H1 (cell line): ENCODE measurements around the gene FBXW8. TPM values are rescaled to one million over a fixed set of nuclear protein-coding genes. Genes with fewer than 3 reads are reported as not detected.

Experiments
- CTCF ChIA-PET: fragments of 300-600 bp; sonication (Branson Sonifier 250); formaldehyde crosslinking; loops from one replicate; lab custom pipeline; 2021; ENCODE audit not compliant: partially characterized antibody; lab: Charles Lee
- POLR2A ChIA-PET: fragments of 300-600 bp; sonication (Branson Sonifier 250); formaldehyde crosslinking; loops from one replicate; lab custom pipeline; 2021; ENCODE audit warnings: inconsistent platforms; ENCODE audit not compliant: partially characterized antibody; lab: Charles Lee
- DNase-seq, 2 experiments: peaks; one replicate each; pipeline versions ENCODE4 v3.0.0 to v3.0.0-alpha.2; 2010 to 2022; ENCODE audit warnings: low spot score in 2 of 2, low read depth in 1 of 2, mixed read lengths in 1 of 2
- FAIRE-seq: peaks from 2 replicates; lab custom pipeline; 2011; peaks lifted over from hg19 to GRCh38; lab: Jason Lieb, UNC
- H2AFZ ChIP-seq: 2 replicates; pipeline ENCODE4 v1.8.1; 2012; ENCODE audit warnings: low read length, inconsistent platforms
- H2AK5ac ChIP-seq: 2 replicates; pipeline ENCODE4 v1.6.1; 2013; ENCODE audit warnings: low read depth, low read length
- H2BK120ac ChIP-seq: replicated peaks from 2 replicates; pipeline ENCODE3; 2013; ENCODE audit warnings: low read depth, low read length, inconsistent platforms
- H2BK12ac ChIP-seq: 2 replicates; pipeline ENCODE4 v1.6.1; 2013; ENCODE audit warnings: low read depth, low read length
- H2BK15ac ChIP-seq: 2 replicates; pipeline ENCODE4 v1.6.1; 2013; ENCODE audit warnings: low read length
- H2BK20ac ChIP-seq: 2 replicates; pipeline ENCODE4 v1.6.1; 2013; ENCODE audit warnings: low read length
- H2BK5ac ChIP-seq: 2 replicates; pipeline ENCODE4 v1.6.1; 2013; ENCODE audit warnings: low read depth, low read length
- H3K14ac ChIP-seq: 2 replicates; pipeline ENCODE4 v1.6.1; 2013; ENCODE audit warnings: inconsistent platforms; ENCODE audit not compliant: insufficient read length
- H3K18ac ChIP-seq: 2 replicates; pipeline ENCODE4 v1.6.1; 2013; ENCODE audit warnings: low read length; ENCODE audit errors: extremely low read depth
- H3K23ac ChIP-seq: 2 replicates; pipeline ENCODE4 v1.6.1; 2013; ENCODE audit warnings: inconsistent platforms; ENCODE audit not compliant: insufficient read length
- H3K23me2 ChIP-seq: 2 replicates; pipeline ENCODE4 v1.6.1; 2013; ENCODE audit warnings: low read depth, low read length
- H3K27ac ChIP-seq: 2 replicates; pipeline ENCODE4 v1.6.1; 2011; ENCODE audit warnings: low read depth, low read length, inconsistent platforms
- H3K27me3 ChIP-seq, 4 experiments: replicated peaks in 1 of 4; 1 replicate in 1 of 4; 2 replicates in 3 of 4; pipeline versions ENCODE4 v1.6.1 to v1.8.1; 2011 to 2013; ENCODE audit warnings: low read length in 3 of 4, mild to moderate bottlenecking in 3 of 4, inconsistent platforms in 2 of 4, mixed read lengths in 2 of 4, moderate library complexity in 1 of 4; ENCODE audit not compliant: control insufficient read depth in 3 of 4, insufficient read depth in 3 of 4; ENCODE audit errors: extremely low read depth in 1 of 4
- H3K36me3 ChIP-seq, 4 experiments: 2 replicates each; pipeline versions ENCODE4 v1.6.1 to v1.8.1; 2011 to 2013; ENCODE audit warnings: mild to moderate bottlenecking in 4 of 4, low read length in 3 of 4, moderate library complexity in 2 of 4, control low read depth in 1 of 4, inconsistent platforms in 1 of 4; ENCODE audit not compliant: insufficient read depth in 4 of 4, control insufficient read depth in 2 of 4
- H3K4ac ChIP-seq: replicated peaks from 2 replicates; pipeline ENCODE3; 2013; ENCODE audit warnings: low read length, low read depth, mixed read lengths, inconsistent platforms; ENCODE audit not compliant: insufficient read length
- H3K4me1 ChIP-seq, 4 experiments: replicated peaks in 1 of 4; 1 replicate in 1 of 4; 2 replicates in 3 of 4; pipeline versions ENCODE4 v1.6.1 to v1.8.1; 2011 to 2013; ENCODE audit warnings: low read length in 3 of 4, inconsistent platforms in 2 of 4, mixed read lengths in 1 of 4; ENCODE audit not compliant: insufficient read depth in 4 of 4, control insufficient read depth in 3 of 4
- H3K4me2 ChIP-seq, 2 experiments: 2 replicates each; pipeline versions ENCODE4 v1.6.1 to v1.8.1; 2011 to 2013; ENCODE audit warnings: low read depth in 2 of 2, low read length in 2 of 2, control low read depth in 1 of 2, inconsistent platforms in 1 of 2, mild to moderate bottlenecking in 1 of 2; ENCODE audit not compliant: insufficient read depth in 1 of 2
- H3K4me3 ChIP-seq, 4 experiments: fragments of 200-600, 300-600 bp in 1 of 4; sonication (generic), shearing (Covaris generic), sonication (Bioruptor Twin) in 1 of 4; 2 replicates each; pipeline versions ENCODE4 v1.5.1 to v1.8.1; 2011 to 2016; ENCODE audit warnings: low read length in 4 of 4, low read depth in 3 of 4, control low read depth in 2 of 4, inconsistent platforms in 2 of 4, mild to moderate bottlenecking in 2 of 4, mixed read lengths in 1 of 4, moderate library complexity in 1 of 4; ENCODE audit not compliant: insufficient read depth in 2 of 4; ENCODE audit errors: extremely low read depth in 1 of 4
- H3K56ac ChIP-seq: replicated peaks from 2 replicates; pipeline ENCODE3; 2013; ENCODE audit warnings: low read depth, mild to moderate bottlenecking, mixed read lengths, low read length, inconsistent platforms; ENCODE audit not compliant: insufficient read length
- H3K79me1 ChIP-seq: 2 replicates; pipeline ENCODE4 v1.6.1; 2013; ENCODE audit warnings: low read depth, low read length, control low read depth
- H3K79me2 ChIP-seq, 2 experiments: 2 replicates each; pipeline versions ENCODE4 v1.6.1 to v1.8.1; 2012 to 2013; ENCODE audit warnings: low read length in 2 of 2, mild to moderate bottlenecking in 2 of 2, inconsistent platforms in 1 of 2; ENCODE audit not compliant: insufficient read depth in 2 of 2, control insufficient read depth in 1 of 2
- H3K9ac ChIP-seq, 4 experiments: replicated peaks in 1 of 4; 1 replicate in 1 of 4; 2 replicates in 3 of 4; pipeline versions ENCODE4 v1.6.1 to v1.8.1; 2011 to 2013; ENCODE audit warnings: low read depth in 3 of 4, low read length in 3 of 4, control low read depth in 2 of 4, mild to moderate bottlenecking in 2 of 4, moderate library complexity in 2 of 4, inconsistent platforms in 1 of 4; ENCODE audit errors: extremely low read depth in 1 of 4
- H3K9me3 ChIP-seq, 2 experiments: 2 replicates each; pipeline versions ENCODE4 v1.6.1 to v1.8.1; 2012 to 2013; ENCODE audit warnings: mild to moderate bottlenecking in 2 of 2, moderate library complexity in 2 of 2, control low read depth in 1 of 2, inconsistent platforms in 1 of 2, low read depth in 1 of 2, low read length in 1 of 2, mixed read lengths in 1 of 2; ENCODE audit not compliant: insufficient read depth in 2 of 2
- H4K20me1 ChIP-seq, 2 experiments: replicated peaks in 1 of 2; 2 replicates each; pipeline versions ENCODE3 to v1.8.1; 2011 to 2013; ENCODE audit warnings: inconsistent platforms in 2 of 2, low read length in 2 of 2, mild to moderate bottlenecking in 1 of 2; ENCODE audit not compliant: insufficient read depth in 2 of 2, control insufficient read depth in 1 of 2
- H4K5ac ChIP-seq: 2 replicates; pipeline ENCODE4 v1.6.1; 2013; ENCODE audit warnings: low read length, low read depth, mixed read lengths, inconsistent platforms; ENCODE audit not compliant: insufficient read length
- H4K8ac ChIP-seq: 2 replicates; pipeline ENCODE4 v1.8.0; 2013; ENCODE audit warnings: mild to moderate bottlenecking, moderate library complexity, low read length, inconsistent platforms; ENCODE audit not compliant: insufficient read depth; ENCODE audit errors: extremely low read depth
- H4K91ac ChIP-seq: replicated peaks from 2 replicates; pipeline ENCODE3; 2013; ENCODE audit warnings: low read length, mixed read lengths, inconsistent platforms; ENCODE audit not compliant: insufficient read length
- CREB1 ChIP-seq: IDR thresholded peaks from 2 replicates; pipeline ENCODE4 v1.6.1; 2012; ENCODE audit warnings: inconsistent platforms
- EGR1 ChIP-seq: IDR thresholded peaks from 2 replicates; pipeline ENCODE4 v1.6.1; 2011; ENCODE audit warnings: low read depth, low read length, borderline replicate concordance
- EP300 ChIP-seq, 2 experiments: IDR thresholded peaks; 1 replicate in 1 of 2; 2 replicates in 1 of 2; pipeline ENCODE4 v1.6.1; 2011 to 2012; ENCODE audit warnings: low read depth in 2 of 2, low read length in 2 of 2, mild to moderate bottlenecking in 2 of 2, borderline replicate concordance in 1 of 2, inconsistent platforms in 1 of 2, moderate library complexity in 1 of 2
- KDM1A ChIP-seq: fragments of 200-600, 300-600 bp; sonication (generic); IDR thresholded peaks from 2 replicates; pipeline ENCODE4 v1.7.1; 2016; ENCODE audit warnings: mild to moderate bottlenecking, low read length, borderline replicate concordance
- KDM5A ChIP-seq: fragments of 200-600 bp; IDR thresholded peaks from 2 replicates; pipeline ENCODE4 v1.7.1; 2012; ENCODE audit warnings: mild to moderate bottlenecking, low read length, inconsistent platforms, mixed read lengths
- SP2 ChIP-seq: IDR thresholded peaks from 2 replicates; pipeline ENCODE4 v1.6.1; 2012; ENCODE audit warnings: mild to moderate bottlenecking, low read length, inconsistent platforms
- SP4 ChIP-seq: IDR thresholded peaks from 2 replicates; pipeline ENCODE4 v1.6.1; 2012; ENCODE audit warnings: low read length, inconsistent platforms
- TAF1 ChIP-seq: IDR thresholded peaks from 2 replicates; pipeline ENCODE4 v1.6.1; 2011; ENCODE audit warnings: mild to moderate bottlenecking, low read depth, low read length
- TEAD4 ChIP-seq: IDR thresholded peaks from 2 replicates; pipeline ENCODE4 v1.6.1; 2012; ENCODE audit warnings: low read depth, low read length, inconsistent platforms, mixed read lengths
- YY1 ChIP-seq: IDR thresholded peaks from 2 replicates; pipeline ENCODE4 v1.6.1; 2011; ENCODE audit warnings: low read depth, mild to moderate bottlenecking, low read length
- WGBS, 2 experiments: shearing (Covaris generic) in 1 of 2; methylation state at CpG; one replicate each; pipeline versions ENCODE4 v1.1.6 to v1.1.7; 2013 to 2015; ENCODE audit warnings: low lambda C conversion rate in 2 of 2, mixed read lengths in 2 of 2, inconsistent platforms in 1 of 2, low coverage in 1 of 2, missing lambda C conversion rate in 1 of 2; ENCODE audit not compliant: insufficient replicate concordance in 2 of 2, insufficient coverage in 1 of 2, insufficient read length in 1 of 2; ENCODE audit errors: extremely low coverage in 1 of 2, missing lambda C conversion rate in 1 of 2; 5-methylcytosine and 5-hydroxymethylcytosine counted together
- polyA plus RNA-seq, 7 experiments: library from polyadenylated mRNA; depleted of rRNA in 3 of 7; stranded (reverse) in 5 of 7; unstranded in 2 of 7; fragments of >200 nt in 5 of 7; fragments of 200-250 nt in 2 of 7; gene quantifications; 1 replicate in 5 of 7; 2 replicates in 1 of 7; 4 replicates in 1 of 7; pipeline versions ENCODE4 v1.2.1 to v1.2.3, GENCODE V29; 2011 to 2013; ENCODE audit warnings: missing spikeins in 2 of 7, mixed read lengths in 2 of 7
- total RNA-seq: library from RNA; stranded (reverse); fragmentation: NEBNext Ultra II Directional; extraction: Animal tissue kit (Norgen Biotek cat#: 25700); gene quantifications from 2 replicates; pipeline ENCODE4 v1.2.1, GENCODE V29; 2021
- TF ChIP-seq, protein P1 (sequence below), 3 experiments: IDR thresholded peaks; 1 replicate in 2 of 3; 2 replicates in 1 of 3; pipeline versions ENCODE4 v1.5.1 to v1.6.1; 2011; ENCODE audit warnings: low read length in 3 of 3, mild to moderate bottlenecking in 3 of 3, inconsistent platforms in 2 of 3, low read depth in 1 of 3, moderate library complexity in 1 of 3; ENCODE audit not compliant: insufficient read depth in 1 of 3; ENCODE audit errors: control extremely low read depth in 1 of 3

Gene FBXW8
- total and polyA plus RNA-seq, 2 of the 8 experiments (the other 6 are each of a cell fraction or from before 2014, with no cell fraction given), result 15.8 to 16.0 TPM

DNA sequence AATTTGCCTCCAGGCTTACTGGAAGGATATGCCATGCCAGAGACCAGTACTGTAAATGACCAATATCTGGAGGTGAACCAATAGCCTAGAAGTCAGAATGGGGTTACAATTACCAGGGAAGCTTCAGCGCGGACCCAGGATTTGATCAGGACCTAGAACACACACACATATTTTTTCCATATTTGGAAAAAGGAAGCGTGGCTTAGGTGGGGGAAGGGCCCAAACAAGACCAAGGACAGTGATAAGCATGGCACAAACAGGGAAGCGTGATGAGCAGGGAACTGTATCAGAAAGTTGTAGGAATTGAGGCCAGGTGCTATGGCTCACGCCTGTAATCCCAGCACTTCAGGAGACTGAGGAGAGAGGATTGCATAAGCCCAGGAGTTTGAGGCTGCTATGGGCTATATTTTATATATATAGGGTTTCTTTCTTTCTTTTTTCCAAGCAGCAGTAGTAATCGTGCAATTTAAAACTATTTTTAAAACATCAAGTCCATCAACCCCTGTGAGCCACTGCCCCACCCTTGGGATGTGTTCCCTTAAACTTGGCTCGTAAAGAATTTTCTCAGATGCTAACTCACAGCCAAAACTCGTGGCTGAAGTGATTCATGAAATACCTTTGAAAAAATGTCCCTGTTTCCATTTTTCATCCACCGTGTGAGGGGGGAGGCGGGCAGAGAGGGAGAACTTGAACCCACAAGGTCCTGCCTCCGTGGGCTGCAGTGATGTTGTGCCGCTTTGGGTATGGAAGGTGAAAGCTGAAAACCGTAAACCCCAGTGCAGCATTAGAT lies 46.2 kb upstream of the FBXW8 start:
- Histone ChIP-seq H3K27ac (no peak overlapping the region), H3K23me2 (no peaks in the 10 kb centered on the region), H3K18ac (no peak overlapping the region), H2BK5ac (no peak overlapping the region), H3K4me2 (no peak overlapping the region), H3K56ac (no peak overlapping the region), H4K5ac (no peak overlapping the region), H3K9me3 (no peaks in the 10 kb centered on the region), H4K91ac (no peak overlapping the region), H3K79me2 (no peaks in the 10 kb centered on the region), H3K9ac (no peak overlapping the region), H2BK120ac (no peak overlapping the region), H2BK20ac (0 out of 2 replicates have a peak overlapping the region, but pooled peaks have one; percentile 43), H3K4ac (no peak overlapping the region), H2AFZ (no peak overlapping the region), H4K8ac (no peak overlapping the region), H3K27me3 (no peaks in the 10 kb centered on the region), H3K79me1 (no peaks in the 10 kb centered on the region), H3K4me3 (no peak overlapping the region; a peak in 1 of 8 replicates), H2BK15ac (no peak overlapping the region), H2AK5ac (no peak overlapping the region; the same call in 1 of the 2 replicates), H3K36me3 (no peaks in the 10 kb centered on the region), H3K4me1 (no peaks in the 10 kb centered on the region; a peak in 1 of 7 replicates), H3K14ac (no peak overlapping the region), H3K23ac (no peak overlapping the region), H4K20me1 (peaks cover 0 to 2% of the 10 kb centered on the region in 2 experiments), H2BK12ac (no peak overlapping the region)
- FAIRE-seq (no peak), DNase-seq (no peak)
- WGBS, 2 experiments, result 89% methylated on average over 13 of the region's 13 CpGs; no CpG with 5 or more reads in 1 of the 2 experiments
- POLR2A ChIA-PET, result no interaction called here
- CTCF ChIA-PET, result interaction anchor here (1.0 to 3.3 kb wide), 6 partner anchors 8 to 208 kb away, joined by 3 to 39 read pairs (median 6); no protein-coding TSS in a partner anchor
- TF ChIP-seq, protein P1, sequence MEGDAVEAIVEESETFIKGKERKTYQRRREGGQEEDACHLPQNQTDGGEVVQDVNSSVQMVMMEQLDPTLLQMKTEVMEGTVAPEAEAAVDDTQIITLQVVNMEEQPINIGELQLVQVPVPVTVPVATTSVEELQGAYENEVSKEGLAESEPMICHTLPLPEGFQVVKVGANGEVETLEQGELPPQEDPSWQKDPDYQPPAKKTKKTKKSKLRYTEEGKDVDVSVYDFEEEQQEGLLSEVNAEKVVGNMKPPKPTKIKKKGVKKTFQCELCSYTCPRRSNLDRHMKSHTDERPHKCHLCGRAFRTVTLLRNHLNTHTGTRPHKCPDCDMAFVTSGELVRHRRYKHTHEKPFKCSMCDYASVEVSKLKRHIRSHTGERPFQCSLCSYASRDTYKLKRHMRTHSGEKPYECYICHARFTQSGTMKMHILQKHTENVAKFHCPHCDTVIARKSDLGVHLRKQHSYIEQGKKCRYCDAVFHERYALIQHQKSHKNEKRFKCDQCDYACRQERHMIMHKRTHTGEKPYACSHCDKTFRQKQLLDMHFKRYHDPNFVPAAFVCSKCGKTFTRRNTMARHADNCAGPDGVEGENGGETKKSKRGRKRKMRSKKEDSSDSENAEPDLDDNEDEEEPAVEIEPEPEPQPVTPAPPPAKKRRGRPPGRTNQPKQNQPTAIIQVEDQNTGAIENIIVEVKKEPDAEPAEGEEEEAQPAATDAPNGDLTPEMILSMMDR (IDR thresholded peaks at IDR 0.05; ENCODE audit: control extremely low read depth in 1 of 3, insufficient read depth in 1 of 3, low read depth in 1 of 3, low read length in 3 of 3), result no peak
- TF ChIP-seq KDM5A (no peak), YY1 (no peak), KDM1A (no peak), SP2 (no peak), CREB1 (no peak), TAF1 (no peak), EP300 (IDR thresholded peaks at IDR 0.05; ENCODE audit: borderline replicate concordance in 1 of 2, low read depth in 2 of 2, low read length in 2 of 2) (no peak), TEAD4 (no peak), EGR1 (no peak), SP4 (no peak)
